ENCODE measurements around the gene EIF3L.

EIF3L gene

DNA sequence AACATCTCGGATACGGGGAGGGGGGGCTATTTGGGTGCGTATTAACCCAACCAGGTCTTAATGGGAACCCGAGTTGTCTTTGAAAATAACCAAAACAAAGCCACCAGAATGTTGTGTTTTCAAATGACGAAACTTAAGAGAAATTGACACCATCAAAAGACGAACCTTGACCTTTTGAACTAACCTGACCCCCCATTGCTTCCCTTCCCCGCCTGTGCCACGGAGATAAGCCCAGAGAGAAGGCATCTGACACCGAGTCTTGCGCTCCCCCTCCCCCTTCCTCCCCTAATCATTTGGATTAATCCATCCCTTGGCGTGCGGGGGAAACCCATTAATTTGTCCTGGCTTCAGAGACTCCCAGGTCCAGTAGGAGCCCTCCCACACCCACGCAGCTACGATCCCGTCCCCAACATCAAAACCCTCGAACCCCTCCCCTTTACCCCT is 46.0 kb upstream of the EIF3L start:
- no peak overlapping the region for H3K27ac ChIP-seq (replicated peaks)
- H3K4me3 ChIP-seq (replicated peaks; ENCODE audit: insufficient read depth, low read length): no peak overlapping the region

DNA sequence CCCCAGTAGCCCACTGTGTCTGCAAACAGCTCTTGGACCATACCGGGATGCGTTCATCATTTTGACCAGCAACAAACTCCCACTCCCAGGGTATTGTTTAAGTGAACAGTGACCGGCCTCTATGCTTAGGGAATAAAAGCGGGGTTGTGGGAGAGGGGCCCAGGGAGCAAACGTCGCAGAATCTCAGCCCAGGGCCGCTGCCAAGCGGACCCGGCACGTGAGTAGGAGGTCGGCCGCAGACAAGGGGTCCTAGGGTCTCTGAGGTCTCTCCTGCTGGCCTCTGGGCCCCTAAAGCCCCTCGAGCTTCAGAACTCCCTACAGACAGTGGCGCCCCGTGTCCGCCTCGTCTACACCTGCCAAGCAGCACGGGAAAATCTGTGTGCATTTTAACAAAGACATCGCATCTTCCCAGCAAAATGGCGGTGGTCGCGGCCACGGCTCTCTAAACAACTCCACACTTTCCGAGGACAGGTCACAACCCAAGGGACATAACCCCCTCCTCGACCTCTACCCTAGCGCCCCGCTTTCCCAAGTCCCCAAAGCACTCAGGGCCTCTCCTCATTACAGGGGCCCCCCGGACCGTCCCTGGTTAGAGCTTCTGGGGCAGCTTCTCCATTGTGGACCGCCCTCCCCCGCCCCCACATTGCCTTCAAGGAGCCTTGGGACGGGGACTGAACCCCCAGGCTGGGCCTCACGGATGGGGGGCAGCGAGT is 45.4 kb upstream of the EIF3L start:
- Histone ChIP-seq H3K27ac (replicated peaks) (no peak overlapping the region), H3K27me3 (ENCODE audit: insufficient read depth, poor library complexity, severe bottlenecking) (peaks cover 21% of the 10 kb centered on the region), H3K4me3 (replicated peaks; ENCODE audit: insufficient read depth, low read length) (no peak overlapping the region)
- TF ChIP-seq, protein P1, sequence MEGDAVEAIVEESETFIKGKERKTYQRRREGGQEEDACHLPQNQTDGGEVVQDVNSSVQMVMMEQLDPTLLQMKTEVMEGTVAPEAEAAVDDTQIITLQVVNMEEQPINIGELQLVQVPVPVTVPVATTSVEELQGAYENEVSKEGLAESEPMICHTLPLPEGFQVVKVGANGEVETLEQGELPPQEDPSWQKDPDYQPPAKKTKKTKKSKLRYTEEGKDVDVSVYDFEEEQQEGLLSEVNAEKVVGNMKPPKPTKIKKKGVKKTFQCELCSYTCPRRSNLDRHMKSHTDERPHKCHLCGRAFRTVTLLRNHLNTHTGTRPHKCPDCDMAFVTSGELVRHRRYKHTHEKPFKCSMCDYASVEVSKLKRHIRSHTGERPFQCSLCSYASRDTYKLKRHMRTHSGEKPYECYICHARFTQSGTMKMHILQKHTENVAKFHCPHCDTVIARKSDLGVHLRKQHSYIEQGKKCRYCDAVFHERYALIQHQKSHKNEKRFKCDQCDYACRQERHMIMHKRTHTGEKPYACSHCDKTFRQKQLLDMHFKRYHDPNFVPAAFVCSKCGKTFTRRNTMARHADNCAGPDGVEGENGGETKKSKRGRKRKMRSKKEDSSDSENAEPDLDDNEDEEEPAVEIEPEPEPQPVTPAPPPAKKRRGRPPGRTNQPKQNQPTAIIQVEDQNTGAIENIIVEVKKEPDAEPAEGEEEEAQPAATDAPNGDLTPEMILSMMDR (IDR thresholded peaks at IDR 0.05; ENCODE audit: insufficient read depth, low read length): no peak
- TF ChIP-seq SPI1 (IDR thresholded peaks at IDR 0.05; ENCODE audit: borderline replicate concordance, low read depth) (no peak), POLR2AphosphoS5 (IDR thresholded peaks at IDR 0.05; ENCODE audit: low read depth) (no peak), GABPA (IDR thresholded peaks at IDR 0.05; ENCODE audit: low read depth) (no peak)
- TF ChIP-seq, protein P2, sequence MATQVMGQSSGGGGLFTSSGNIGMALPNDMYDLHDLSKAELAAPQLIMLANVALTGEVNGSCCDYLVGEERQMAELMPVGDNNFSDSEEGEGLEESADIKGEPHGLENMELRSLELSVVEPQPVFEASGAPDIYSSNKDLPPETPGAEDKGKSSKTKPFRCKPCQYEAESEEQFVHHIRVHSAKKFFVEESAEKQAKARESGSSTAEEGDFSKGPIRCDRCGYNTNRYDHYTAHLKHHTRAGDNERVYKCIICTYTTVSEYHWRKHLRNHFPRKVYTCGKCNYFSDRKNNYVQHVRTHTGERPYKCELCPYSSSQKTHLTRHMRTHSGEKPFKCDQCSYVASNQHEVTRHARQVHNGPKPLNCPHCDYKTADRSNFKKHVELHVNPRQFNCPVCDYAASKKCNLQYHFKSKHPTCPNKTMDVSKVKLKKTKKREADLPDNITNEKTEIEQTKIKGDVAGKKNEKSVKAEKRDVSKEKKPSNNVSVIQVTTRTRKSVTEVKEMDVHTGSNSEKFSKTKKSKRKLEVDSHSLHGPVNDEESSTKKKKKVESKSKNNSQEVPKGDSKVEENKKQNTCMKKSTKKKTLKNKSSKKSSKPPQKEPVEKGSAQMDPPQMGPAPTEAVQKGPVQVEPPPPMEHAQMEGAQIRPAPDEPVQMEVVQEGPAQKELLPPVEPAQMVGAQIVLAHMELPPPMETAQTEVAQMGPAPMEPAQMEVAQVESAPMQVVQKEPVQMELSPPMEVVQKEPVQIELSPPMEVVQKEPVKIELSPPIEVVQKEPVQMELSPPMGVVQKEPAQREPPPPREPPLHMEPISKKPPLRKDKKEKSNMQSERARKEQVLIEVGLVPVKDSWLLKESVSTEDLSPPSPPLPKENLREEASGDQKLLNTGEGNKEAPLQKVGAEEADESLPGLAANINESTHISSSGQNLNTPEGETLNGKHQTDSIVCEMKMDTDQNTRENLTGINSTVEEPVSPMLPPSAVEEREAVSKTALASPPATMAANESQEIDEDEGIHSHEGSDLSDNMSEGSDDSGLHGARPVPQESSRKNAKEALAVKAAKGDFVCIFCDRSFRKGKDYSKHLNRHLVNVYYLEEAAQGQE (IDR thresholded peaks at IDR 0.05; ENCODE audit: insufficient replicate concordance, low read depth): no peak
- no peak for DNase-seq (ENCODE audit: low read depth in 1 of 2, low spot score in 1 of 2)

More for the DNA sequence above, 46.0 kb upstream of the EIF3L start:
- TF ChIP-seq POLR2AphosphoS5 (IDR thresholded peaks at IDR 0.05; ENCODE audit: low read depth) (no peak), GABPA (IDR thresholded peaks at IDR 0.05; ENCODE audit: low read depth) (no peak), SPI1 (IDR thresholded peaks at IDR 0.05; ENCODE audit: borderline replicate concordance, low read depth) (no peak)
- TF ChIP-seq, protein P1 (IDR thresholded peaks at IDR 0.05; ENCODE audit: insufficient read depth, low read length): no peak
- DNase-seq (ENCODE audit: low read depth in 1 of 2, low spot score in 1 of 2): no peak
- H3K27me3 ChIP-seq (ENCODE audit: insufficient read depth, poor library complexity, severe bottlenecking): peaks cover 21% of the 10 kb centered on the region

DNA sequence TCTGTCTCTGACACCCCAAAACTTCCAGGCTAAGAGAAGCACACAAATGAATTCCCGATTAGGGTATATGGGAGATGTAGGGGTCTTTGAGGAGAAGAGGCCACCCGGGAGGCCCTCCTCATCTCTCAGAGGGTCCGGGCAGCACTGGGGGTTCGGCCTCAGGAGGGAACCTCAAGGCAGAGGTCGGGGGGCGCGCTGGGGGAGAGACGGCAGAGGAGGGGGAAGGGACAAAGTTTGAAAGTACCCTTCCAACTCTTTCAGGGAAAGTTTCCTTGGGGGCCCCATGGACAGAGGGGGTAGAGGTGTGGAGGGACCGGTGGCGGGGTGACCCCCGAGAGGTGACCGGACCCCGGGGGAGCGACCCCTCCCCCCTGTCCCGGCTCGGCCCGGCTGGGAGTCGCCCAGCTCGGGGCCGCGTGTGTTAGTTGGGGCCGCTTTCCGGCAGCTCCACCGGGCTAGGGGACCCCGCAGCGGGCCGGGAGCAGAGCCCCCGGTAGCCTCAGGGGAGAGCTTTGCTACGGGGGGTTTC is 44.8 kb upstream of the EIF3L start:
- no peak for DNase-seq (ENCODE audit: low read depth in 1 of 2, low spot score in 1 of 2)
- no peak overlapping the region; the same call in 1 of the 2 replicates for H3K27ac ChIP-seq (replicated peaks)
- H3K4me3 ChIP-seq (replicated peaks; ENCODE audit: insufficient read depth, low read length): peak overlapping the region; percentile 24
- TF ChIP-seq, protein P1 (IDR thresholded peaks at IDR 0.05; ENCODE audit: insufficient read depth, low read length): no peak
- no peak for TF ChIP-seq GABPA (IDR thresholded peaks at IDR 0.05; ENCODE audit: low read depth)
- TF ChIP-seq, protein P2 (IDR thresholded peaks at IDR 0.05; ENCODE audit: insufficient replicate concordance, low read depth): no peak
- TF ChIP-seq SPI1 (IDR thresholded peaks at IDR 0.05; ENCODE audit: borderline replicate concordance, low read depth): no peak
- TF ChIP-seq POLR2AphosphoS5 (IDR thresholded peaks at IDR 0.05; ENCODE audit: low read depth): no peak
- H3K27me3 ChIP-seq (ENCODE audit: insufficient read depth, poor library complexity, severe bottlenecking): peaks cover 21% of the 10 kb centered on the region
